ENCODE data around the gene ICE2. TPM values are rescaled to one million over a fixed set of nuclear protein-coding genes. Genes with fewer than 3 reads are reported as not detected.

Gene ICE2
- total and polyA plus RNA-seq, 2 experiments from 2014 or later, result 64.2 to 64.3 TPM

- TF ChIP-seq, protein P1, sequence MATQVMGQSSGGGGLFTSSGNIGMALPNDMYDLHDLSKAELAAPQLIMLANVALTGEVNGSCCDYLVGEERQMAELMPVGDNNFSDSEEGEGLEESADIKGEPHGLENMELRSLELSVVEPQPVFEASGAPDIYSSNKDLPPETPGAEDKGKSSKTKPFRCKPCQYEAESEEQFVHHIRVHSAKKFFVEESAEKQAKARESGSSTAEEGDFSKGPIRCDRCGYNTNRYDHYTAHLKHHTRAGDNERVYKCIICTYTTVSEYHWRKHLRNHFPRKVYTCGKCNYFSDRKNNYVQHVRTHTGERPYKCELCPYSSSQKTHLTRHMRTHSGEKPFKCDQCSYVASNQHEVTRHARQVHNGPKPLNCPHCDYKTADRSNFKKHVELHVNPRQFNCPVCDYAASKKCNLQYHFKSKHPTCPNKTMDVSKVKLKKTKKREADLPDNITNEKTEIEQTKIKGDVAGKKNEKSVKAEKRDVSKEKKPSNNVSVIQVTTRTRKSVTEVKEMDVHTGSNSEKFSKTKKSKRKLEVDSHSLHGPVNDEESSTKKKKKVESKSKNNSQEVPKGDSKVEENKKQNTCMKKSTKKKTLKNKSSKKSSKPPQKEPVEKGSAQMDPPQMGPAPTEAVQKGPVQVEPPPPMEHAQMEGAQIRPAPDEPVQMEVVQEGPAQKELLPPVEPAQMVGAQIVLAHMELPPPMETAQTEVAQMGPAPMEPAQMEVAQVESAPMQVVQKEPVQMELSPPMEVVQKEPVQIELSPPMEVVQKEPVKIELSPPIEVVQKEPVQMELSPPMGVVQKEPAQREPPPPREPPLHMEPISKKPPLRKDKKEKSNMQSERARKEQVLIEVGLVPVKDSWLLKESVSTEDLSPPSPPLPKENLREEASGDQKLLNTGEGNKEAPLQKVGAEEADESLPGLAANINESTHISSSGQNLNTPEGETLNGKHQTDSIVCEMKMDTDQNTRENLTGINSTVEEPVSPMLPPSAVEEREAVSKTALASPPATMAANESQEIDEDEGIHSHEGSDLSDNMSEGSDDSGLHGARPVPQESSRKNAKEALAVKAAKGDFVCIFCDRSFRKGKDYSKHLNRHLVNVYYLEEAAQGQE (IDR thresholded peaks at IDR 0.05; ENCODE audit: unreplicated experiment), result no peak
- TF ChIP-seq EZH2phosphoT487 (IDR thresholded peaks at IDR 0.05; ENCODE audit: unreplicated experiment) (no peak), POLR2AphosphoS5 (IDR thresholded peaks at IDR 0.05; ENCODE audit: low read depth) (no peak), NANOG (IDR thresholded peaks at IDR 0.05; ENCODE audit: borderline replicate concordance) (no peak), STAT1 (IDR thresholded peaks at IDR 0.05; ENCODE audit: unreplicated experiment) (no peak), EZH2 (IDR thresholded peaks at IDR 0.05; ENCODE audit: low read depth, unreplicated experiment) (no peak)
- TF ChIP-seq, protein P2, sequence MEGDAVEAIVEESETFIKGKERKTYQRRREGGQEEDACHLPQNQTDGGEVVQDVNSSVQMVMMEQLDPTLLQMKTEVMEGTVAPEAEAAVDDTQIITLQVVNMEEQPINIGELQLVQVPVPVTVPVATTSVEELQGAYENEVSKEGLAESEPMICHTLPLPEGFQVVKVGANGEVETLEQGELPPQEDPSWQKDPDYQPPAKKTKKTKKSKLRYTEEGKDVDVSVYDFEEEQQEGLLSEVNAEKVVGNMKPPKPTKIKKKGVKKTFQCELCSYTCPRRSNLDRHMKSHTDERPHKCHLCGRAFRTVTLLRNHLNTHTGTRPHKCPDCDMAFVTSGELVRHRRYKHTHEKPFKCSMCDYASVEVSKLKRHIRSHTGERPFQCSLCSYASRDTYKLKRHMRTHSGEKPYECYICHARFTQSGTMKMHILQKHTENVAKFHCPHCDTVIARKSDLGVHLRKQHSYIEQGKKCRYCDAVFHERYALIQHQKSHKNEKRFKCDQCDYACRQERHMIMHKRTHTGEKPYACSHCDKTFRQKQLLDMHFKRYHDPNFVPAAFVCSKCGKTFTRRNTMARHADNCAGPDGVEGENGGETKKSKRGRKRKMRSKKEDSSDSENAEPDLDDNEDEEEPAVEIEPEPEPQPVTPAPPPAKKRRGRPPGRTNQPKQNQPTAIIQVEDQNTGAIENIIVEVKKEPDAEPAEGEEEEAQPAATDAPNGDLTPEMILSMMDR (conservative IDR thresholded peaks at IDR 0.05; ENCODE audit: low read depth in 2 of 2), result no peak
These were observed 89.5 kb downstream of the ICE2 start (continued) for GRCh38 chr15:60389261-60390077.

- no peaks in the 10 kb centered on the region for H3F3A ChIP-seq (replicated peaks; ENCODE audit: low read depth)
- H3K9me2 ChIP-seq (ENCODE audit: insufficient read depth), result no peaks in the 10 kb centered on the region
- Mint-ChIP-seq H3K9me3 (no peaks in the 10 kb centered on the region; the same call in 2 of the 3 replicates), H3K4me1 (peaks cover 27% of the 10 kb centered on the region), H3K27ac (no peak overlapping the region), H3K4me3 (no peak overlapping the region), H3K36me3 (ENCODE audit: low read depth) (no peaks in the 10 kb centered on the region), H3K27me3 (ENCODE audit: insufficient read depth, low read depth, poor library complexity) (peaks cover 3% of the 10 kb centered on the region)
- H3K4me3 ChIP-seq, result no peak overlapping the region
- H3K4me2 ChIP-seq, result no peak overlapping the region
- H3K4me1 ChIP-seq (ENCODE audit: insufficient read depth), result peaks cover 28% of the 10 kb centered on the region
- H3K27me3 ChIP-seq (ENCODE audit: insufficient read depth), result no peaks in the 10 kb centered on the region
- no peak overlapping the region for H3K27ac ChIP-seq (ENCODE audit: low read depth)
- DNase-seq (ENCODE audit: low spot score) (no peak), ATAC-seq (no peak)
- H4K20me1 ChIP-seq (replicated peaks; ENCODE audit: insufficient read depth), result peaks cover 32% of the 10 kb centered on the region
- peaks cover 8% of the 10 kb centered on the region; the same call in 1 of the 2 replicates for H3K36me3 ChIP-seq (ENCODE audit: insufficient read depth)
- peaks cover 67% of the 10 kb centered on the region for H3K79me2 ChIP-seq (replicated peaks; ENCODE audit: insufficient read depth)
- no peak overlapping the region for H2AFZ ChIP-seq
- TF ChIP-seq JUNB (IDR thresholded peaks at IDR 0.05; ENCODE audit: unreplicated experiment) (no peak), ZNF114 (CRISPR knock-in tag; IDR thresholded peaks at IDR 0.05) (no peak), POLR2AphosphoS5 (IDR thresholded peaks at IDR 0.05; ENCODE audit: low read depth) (no peak), ETS1 (IDR thresholded peaks at IDR 0.05) (no peak), CREB1 (CRISPR knock-in tag; IDR thresholded peaks at IDR 0.05; ENCODE audit: low read depth) (no peak), STAT1 (IDR thresholded peaks at IDR 0.05; ENCODE audit: unreplicated experiment) (no peak), NANOG (IDR thresholded peaks at IDR 0.05; ENCODE audit: borderline replicate concordance) (no peak)
- TF ChIP-seq, protein P3, sequence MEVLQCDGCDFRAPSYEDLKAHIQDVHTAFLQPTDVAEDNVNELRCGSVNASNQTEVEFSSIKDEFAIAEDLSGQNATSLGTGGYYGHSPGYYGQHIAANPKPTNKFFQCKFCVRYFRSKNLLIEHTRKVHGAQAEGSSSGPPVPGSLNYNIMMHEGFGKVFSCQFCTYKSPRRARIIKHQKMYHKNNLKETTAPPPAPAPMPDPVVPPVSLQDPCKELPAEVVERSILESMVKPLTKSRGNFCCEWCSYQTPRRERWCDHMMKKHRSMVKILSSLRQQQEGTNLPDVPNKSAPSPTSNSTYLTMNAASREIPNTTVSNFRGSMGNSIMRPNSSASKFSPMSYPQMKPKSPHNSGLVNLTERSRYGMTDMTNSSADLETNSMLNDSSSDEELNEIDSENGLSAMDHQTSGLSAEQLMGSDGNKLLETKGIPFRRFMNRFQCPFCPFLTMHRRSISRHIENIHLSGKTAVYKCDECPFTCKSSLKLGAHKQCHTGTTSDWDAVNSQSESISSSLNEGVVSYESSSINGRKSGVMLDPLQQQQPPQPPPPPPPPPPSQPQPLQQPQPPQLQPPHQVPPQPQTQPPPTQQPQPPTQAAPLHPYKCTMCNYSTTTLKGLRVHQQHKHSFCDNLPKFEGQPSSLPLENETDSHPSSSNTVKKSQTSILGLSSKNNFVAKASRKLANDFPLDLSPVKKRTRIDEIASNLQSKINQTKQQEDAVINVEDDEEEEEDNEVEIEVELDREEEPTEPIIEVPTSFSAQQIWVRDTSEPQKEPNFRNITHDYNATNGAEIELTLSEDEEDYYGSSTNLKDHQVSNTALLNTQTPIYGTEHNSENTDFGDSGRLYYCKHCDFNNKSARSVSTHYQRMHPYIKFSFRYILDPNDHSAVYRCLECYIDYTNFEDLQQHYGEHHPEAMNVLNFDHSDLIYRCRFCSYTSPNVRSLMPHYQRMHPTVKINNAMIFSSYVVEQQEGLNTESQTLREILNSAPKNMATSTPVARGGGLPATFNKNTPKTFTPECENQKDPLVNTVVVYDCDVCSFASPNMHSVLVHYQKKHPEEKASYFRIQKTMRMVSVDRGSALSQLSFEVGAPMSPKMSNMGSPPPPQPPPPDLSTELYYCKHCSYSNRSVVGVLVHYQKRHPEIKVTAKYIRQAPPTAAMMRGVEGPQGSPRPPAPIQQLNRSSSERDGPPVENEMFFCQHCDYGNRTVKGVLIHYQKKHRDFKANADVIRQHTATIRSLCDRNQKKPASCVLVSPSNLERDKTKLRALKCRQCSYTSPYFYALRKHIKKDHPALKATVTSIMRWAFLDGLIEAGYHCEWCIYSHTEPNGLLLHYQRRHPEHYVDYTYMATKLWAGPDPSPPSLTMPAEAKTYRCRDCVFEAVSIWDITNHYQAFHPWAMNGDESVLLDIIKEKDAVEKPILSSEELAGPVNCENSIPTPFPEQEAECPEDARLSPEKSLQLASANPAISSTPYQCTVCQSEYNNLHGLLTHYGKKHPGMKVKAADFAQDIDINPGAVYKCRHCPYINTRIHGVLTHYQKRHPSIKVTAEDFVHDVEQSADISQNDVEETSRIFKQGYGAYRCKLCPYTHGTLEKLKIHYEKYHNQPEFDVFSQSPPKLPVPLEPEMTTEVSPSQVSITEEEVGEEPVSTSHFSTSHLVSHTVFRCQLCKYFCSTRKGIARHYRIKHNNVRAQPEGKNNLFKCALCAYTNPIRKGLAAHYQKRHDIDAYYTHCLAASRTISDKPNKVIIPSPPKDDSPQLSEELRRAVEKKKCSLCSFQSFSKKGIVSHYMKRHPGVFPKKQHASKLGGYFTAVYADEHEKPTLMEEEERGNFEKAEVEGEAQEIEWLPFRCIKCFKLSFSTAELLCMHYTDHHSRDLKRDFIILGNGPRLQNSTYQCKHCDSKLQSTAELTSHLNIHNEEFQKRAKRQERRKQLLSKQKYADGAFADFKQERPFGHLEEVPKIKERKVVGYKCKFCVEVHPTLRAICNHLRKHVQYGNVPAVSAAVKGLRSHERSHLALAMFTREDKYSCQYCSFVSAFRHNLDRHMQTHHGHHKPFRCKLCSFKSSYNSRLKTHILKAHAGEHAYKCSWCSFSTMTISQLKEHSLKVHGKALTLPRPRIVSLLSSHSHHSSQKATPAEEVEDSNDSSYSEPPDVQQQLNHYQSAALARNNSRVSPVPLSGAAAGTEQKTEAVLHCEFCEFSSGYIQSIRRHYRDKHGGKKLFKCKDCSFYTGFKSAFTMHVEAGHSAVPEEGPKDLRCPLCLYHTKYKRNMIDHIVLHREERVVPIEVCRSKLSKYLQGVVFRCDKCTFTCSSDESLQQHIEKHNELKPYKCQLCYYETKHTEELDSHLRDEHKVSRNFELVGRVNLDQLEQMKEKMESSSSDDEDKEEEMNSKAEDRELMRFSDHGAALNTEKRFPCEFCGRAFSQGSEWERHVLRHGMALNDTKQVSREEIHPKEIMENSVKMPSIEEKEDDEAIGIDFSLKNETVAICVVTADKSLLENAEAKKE (CRISPR knock-in tag; IDR thresholded peaks at IDR 0.05), result no peak
These were observed 91.6 kb downstream of the ICE2 start for GRCh38 chr15:60387321-60387720.

All from GM23338 (cell line).